Peyer's patch (tissue), 4 donors: Measurements from ENCODE around the gene DCC.

Experiments used
- POLR2A ChIP-seq, 2 donors: fragments of 450-650 bp; IDR thresholded peaks; one replicate each; pipeline ENCODE4 v1.5.1; 2017; ENCODE audit warnings: antibody characterized with exemption in 2 of 2, mild to moderate bottlenecking in 2 of 2, moderate library complexity in 2 of 2
- TF ChIP-seq, protein P1 (sequence below), 6 experiments: fragments of 450-650 bp in 4 of 6; fragments of 200-600 bp in 2 of 6; sonication (generic) in 1 of 6; IDR thresholded peaks; one replicate each; pipeline ENCODE4 v1.5.1; 2017 to 2019; ENCODE audit warnings: antibody characterized with exemption in 6 of 6, mild to moderate bottlenecking in 3 of 6, moderate library complexity in 1 of 6

GRCh38 chr18:52403291-52404021 is 63.5 kb downstream of the DCC start:
- TF ChIP-seq, protein P1, sequence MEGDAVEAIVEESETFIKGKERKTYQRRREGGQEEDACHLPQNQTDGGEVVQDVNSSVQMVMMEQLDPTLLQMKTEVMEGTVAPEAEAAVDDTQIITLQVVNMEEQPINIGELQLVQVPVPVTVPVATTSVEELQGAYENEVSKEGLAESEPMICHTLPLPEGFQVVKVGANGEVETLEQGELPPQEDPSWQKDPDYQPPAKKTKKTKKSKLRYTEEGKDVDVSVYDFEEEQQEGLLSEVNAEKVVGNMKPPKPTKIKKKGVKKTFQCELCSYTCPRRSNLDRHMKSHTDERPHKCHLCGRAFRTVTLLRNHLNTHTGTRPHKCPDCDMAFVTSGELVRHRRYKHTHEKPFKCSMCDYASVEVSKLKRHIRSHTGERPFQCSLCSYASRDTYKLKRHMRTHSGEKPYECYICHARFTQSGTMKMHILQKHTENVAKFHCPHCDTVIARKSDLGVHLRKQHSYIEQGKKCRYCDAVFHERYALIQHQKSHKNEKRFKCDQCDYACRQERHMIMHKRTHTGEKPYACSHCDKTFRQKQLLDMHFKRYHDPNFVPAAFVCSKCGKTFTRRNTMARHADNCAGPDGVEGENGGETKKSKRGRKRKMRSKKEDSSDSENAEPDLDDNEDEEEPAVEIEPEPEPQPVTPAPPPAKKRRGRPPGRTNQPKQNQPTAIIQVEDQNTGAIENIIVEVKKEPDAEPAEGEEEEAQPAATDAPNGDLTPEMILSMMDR (IDR thresholded peaks at IDR 0.05) = no peak
- no peak for TF ChIP-seq POLR2A (IDR thresholded peaks at IDR 0.05)
